ENCODE data around the gene DENND1B. TPM values are rescaled to one million over a fixed set of nuclear protein-coding genes. Genes with fewer than 3 reads are reported as not detected.
A peak's percentile ranks its signal among the peaks of the same experiment; 100 is the strongest.

Gene DENND1B
- polyA plus RNA-seq, 2 of the 4 experiments (the other 2 are of a cell fraction) = 2.9 to 10.5 TPM

DNA sequence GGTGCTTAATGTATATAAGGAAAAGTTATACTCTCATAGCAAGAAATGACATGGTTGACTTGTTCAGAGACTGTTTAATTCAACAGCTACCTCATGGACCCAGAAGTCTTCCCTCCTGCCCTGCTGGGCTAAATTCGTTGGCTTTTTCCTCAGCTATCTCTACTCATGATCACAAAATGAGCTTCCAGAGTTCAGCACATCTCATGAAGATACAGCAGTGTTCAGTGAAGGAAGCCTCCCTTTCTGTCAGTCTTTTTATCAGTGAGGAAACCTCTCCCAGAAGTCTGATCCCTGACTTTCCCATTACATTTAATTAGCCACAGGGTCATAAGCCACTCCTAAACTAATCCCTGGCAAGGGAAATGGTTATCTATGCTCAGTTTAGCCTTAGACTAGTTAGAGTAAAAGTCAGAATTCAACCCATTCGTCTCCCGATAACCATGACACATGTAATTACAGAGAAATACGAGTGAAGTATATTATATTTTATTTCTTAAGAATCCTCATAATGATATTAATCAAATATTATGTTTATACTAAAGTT lies 97.5 kb downstream of the DENND1B start:
- Histone ChIP-seq H3K9me3 (no peaks in the 10 kb centered on the region), H3K27ac (no peak overlapping the region), H3K4me3 (no peak overlapping the region), H3K4me2 (no peak overlapping the region), H3K4me1 (peaks cover 22% of the 10 kb centered on the region; the same call in 2 of the 3 replicates)
- TF ChIP-seq HOXB5 (CRISPR knock-in tag; IDR thresholded peaks at IDR 0.05) (no peak), NPAS2 (CRISPR knock-in tag; IDR thresholded peaks at IDR 0.05; ENCODE audit: borderline replicate concordance) (no peak), FOXS1 (CRISPR knock-in tag; IDR thresholded peaks at IDR 0.05) (no peak), FOSL2 (IDR thresholded peaks at IDR 0.05) (no peak), FOSL2 (CRISPR knock-in tag; IDR thresholded peaks at IDR 0.05) (no peak), GATA3 (IDR thresholded peaks at IDR 0.05; ENCODE audit: borderline replicate concordance) (no peak), RNF2 (IDR thresholded peaks at IDR 0.05; ENCODE audit: borderline replicate concordance, low read depth) (no peak), RFX5 (IDR thresholded peaks at IDR 0.05) (no peak), ZFP36 (IDR thresholded peaks at IDR 0.05; ENCODE audit: borderline replicate concordance, partially characterized antibody) (no peak), NFE2L2 (conservative IDR thresholded peaks at IDR 0.05; ENCODE audit: low read length) (no peak), TP53 (CRISPR knock-in tag; IDR thresholded peaks at IDR 0.05) (no peak), MAFK (IDR thresholded peaks at IDR 0.05; ENCODE audit: partially characterized antibody) (no peak), TFCP2L1 (CRISPR knock-in tag; IDR thresholded peaks at IDR 0.05) (no peak), ESRRA (IDR thresholded peaks at IDR 0.05; ENCODE audit: borderline replicate concordance, low read length) (no peak), CBX8 (IDR thresholded peaks at IDR 0.05) (no peak), RAD21 (conservative IDR thresholded peaks at IDR 0.05 in 1 of 2, IDR thresholded peaks at IDR 0.05 in 1 of 2) (no peak)
- WGBS (ENCODE audit: missing lambda C conversion rate) = 81% methylated on average over 4 of the region's 4 CpGs
- CTCF ChIA-PET = no interaction called here
- no peak for DNase-seq (ENCODE audit: low read depth in 1 of 2, low spot score in 1 of 2)
- FAIRE-seq = no peak
- POLR2A ChIA-PET = no interaction called here
- no peak for ATAC-seq

DNA sequence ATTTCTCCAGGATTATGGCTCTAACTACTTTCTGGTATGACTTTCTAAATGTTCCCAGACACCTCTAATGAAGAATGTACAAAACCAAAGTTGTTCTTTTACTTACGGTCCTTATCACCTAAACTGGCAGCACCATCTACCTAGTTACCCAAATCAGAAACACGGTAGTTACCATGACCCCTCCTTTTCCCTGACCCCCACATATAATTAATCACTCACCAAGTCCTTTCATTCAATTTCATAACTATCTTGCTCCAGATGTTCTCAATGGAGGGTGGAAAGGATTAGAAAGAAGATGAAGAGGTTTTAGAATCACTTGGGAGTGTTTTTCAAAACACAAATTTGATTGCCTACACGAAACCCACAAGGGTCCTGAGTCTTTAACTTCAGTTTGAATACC lies 98.0 kb downstream of the DENND1B start:
- H3K27ac ChIP-seq = no peak overlapping the region
- ChIA-PET POLR2A (no interaction called here), CTCF (no interaction called here)
- no peak overlapping the region for H3K4me3 ChIP-seq
- H3K9me3 ChIP-seq = no peaks in the 10 kb centered on the region
- TF ChIP-seq, protein P1, sequence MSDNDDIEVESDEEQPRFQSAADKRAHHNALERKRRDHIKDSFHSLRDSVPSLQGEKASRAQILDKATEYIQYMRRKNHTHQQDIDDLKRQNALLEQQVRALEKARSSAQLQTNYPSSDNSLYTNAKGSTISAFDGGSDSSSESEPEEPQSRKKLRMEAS (IDR thresholded peaks at IDR 0.05) = no peak
- TF ChIP-seq EHMT2 (IDR thresholded peaks at IDR 0.05; ENCODE audit: low read depth) (no peak), CHD4 (IDR thresholded peaks at IDR 0.05; ENCODE audit: borderline replicate concordance) (no peak), RAD21 (conservative IDR thresholded peaks at IDR 0.05 in 1 of 2, IDR thresholded peaks at IDR 0.05 in 1 of 2) (no peak)
- WGBS (ENCODE audit: missing lambda C conversion rate) = 82% methylated on average over 3 of the region's 3 CpGs
- FAIRE-seq (no peak), ATAC-seq (no peak), DNase-seq (ENCODE audit: low read depth in 1 of 2, low spot score in 1 of 2) (no peak)
- peaks cover 23% of the 10 kb centered on the region; the same call in 2 of the 3 replicates for H3K4me1 ChIP-seq
- no peak overlapping the region for H3K4me2 ChIP-seq

DNA sequence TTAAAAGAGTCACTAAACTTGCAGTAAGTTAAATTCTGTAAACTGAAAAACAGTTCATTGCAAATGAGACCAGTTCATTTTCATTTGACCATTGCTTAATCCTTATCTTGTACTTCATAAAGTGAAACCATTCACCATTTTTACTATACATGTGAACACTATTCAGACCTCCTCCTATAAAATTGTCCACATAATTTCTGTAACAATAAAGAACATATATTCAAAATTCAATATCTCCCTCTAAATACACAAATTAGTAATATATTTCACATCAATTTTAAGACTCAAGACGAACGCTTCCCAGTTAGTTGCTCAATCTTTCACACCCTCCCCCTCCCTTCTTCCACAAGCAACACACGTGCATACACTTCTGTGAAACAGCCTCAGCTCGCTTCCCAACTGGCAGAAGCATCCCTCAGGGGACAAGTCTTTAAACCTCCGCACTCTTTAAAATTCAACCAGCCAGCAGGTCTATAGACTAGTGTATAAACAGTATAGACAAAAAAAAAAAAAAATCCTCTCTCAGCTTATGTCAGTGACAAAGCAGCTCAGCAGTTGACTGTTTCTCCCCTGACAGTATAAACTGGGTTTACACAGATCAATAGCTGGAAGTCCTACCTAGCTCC lies 99.6 kb downstream of the DENND1B start:
- ChIA-PET POLR2A (no interaction called here), CTCF (no interaction called here)
- Histone ChIP-seq H3K4me3 (peak overlapping the region; percentile 26), H3K4me1 (peaks cover 28% of the 10 kb centered on the region; the same call in 2 of the 3 replicates), H3K9me3 (no peaks in the 10 kb centered on the region), H3K27ac (0 out of 6 replicates have a peak overlapping the region, but pooled peaks of 1 of the 2 experiments have one; percentile 20), H3K4me2 (peak overlapping the region; percentile 55)
- FAIRE-seq = no peak
- TF ChIP-seq RFX5 (IDR thresholded peaks at IDR 0.05) = no peak
- TF ChIP-seq CEBPB (IDR thresholded peaks at IDR 0.05) = peak in 1 of 2 experiments; percentile 55; a peak in 3 of 4 replicates
- ATAC-seq = peak in 1 of 2 experiments; percentile 51; a peak in 3 of 6 replicates
- WGBS (ENCODE audit: missing lambda C conversion rate) = 62% methylated on average over 5 of the region's 5 CpGs
- peak in 1 of 2 experiments; percentile 9 for DNase-seq (ENCODE audit: low read depth in 1 of 2, low spot score in 1 of 2)

DNA sequence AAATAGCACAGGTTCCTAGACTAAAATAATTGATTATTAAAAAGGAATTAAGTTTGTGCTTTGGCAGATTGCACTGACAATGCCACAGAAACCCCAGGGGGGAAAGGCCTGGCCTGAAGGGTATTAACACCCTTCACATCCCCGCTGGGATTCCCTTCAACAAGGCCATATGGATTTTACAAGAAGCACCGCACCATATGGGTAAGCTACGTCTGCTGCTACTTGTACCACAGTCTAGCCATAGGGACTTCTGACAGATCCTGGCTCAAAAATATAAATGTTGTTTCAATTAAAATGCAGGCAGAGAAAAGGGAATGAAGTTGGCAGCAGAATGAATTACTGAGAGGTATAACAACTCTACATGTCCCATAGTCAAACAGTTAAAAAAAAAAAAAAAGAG lies 101.0 kb downstream of the DENND1B start:
- Histone ChIP-seq H3K4me1 (peaks cover 28% of the 10 kb centered on the region; the same call in 2 of the 3 replicates), H3K27ac (no peak overlapping the region), H3K4me3 (no peak overlapping the region), H3K9me3 (no peaks in the 10 kb centered on the region), H3K4me2 (no peak overlapping the region)
- ATAC-seq = no peak
- ChIA-PET POLR2A (no interaction called here), CTCF (interaction anchor here (0.7 kb wide), 1 partner anchor 195 kb away, joined by 4 read pairs; no protein-coding TSS in a partner anchor)
- WGBS (ENCODE audit: missing lambda C conversion rate) = 95% methylated on average over 3 of the region's 3 CpGs
- DNase-seq (ENCODE audit: low read depth in 1 of 2, low spot score in 1 of 2) = no peak
- FAIRE-seq = no peak
- TF ChIP-seq CBX2 (IDR thresholded peaks at IDR 0.05; ENCODE audit: borderline replicate concordance, low read depth) (no peak), TFCP2L1 (CRISPR knock-in tag; IDR thresholded peaks at IDR 0.05) (no peak)

Data from A549 (cell line).